Progenitor cell of endocrine pancreas (in vitro differentiated cells): ENCODE results near the gene ATM. TPM values are rescaled to one million over a fixed set of nuclear protein-coding genes. Genes with fewer than 3 reads are reported as not detected.

Source experiments
- DNase-seq: peaks from one replicate; pipeline ENCODE4 v3.0.0; 2021; ENCODE audit warnings: low spot score; ENCODE audit not compliant: unreplicated experiment
- H3K27ac Mint-ChIP-seq: 2 replicates; pipeline ENCODE4 v1.8.0; 2021; ENCODE audit warnings: mild to moderate bottlenecking, moderate library complexity, mixed read lengths
- H3K27me3 Mint-ChIP-seq: 2 replicates; pipeline ENCODE4 v1.8.0; 2021; ENCODE audit warnings: mixed read lengths
- H3K36me3 Mint-ChIP-seq: 2 replicates; pipeline ENCODE4 v1.8.0; 2022; ENCODE audit warnings: mixed read lengths; ENCODE audit not compliant: insufficient read depth
- H3K4me1 Mint-ChIP-seq: 2 replicates; pipeline ENCODE4 v1.8.0; 2021; ENCODE audit warnings: low read depth, mixed read lengths
- H3K4me3 Mint-ChIP-seq: 2 replicates; pipeline ENCODE4 v1.8.0; 2021; ENCODE audit warnings: low read depth, mild to moderate bottlenecking, moderate library complexity, mixed read lengths
- H3K9me3 Mint-ChIP-seq: 2 replicates; pipeline ENCODE4 v1.8.0; 2021; ENCODE audit warnings: low read depth, mixed read lengths
- total RNA-seq: library from RNA; stranded (reverse); gene quantifications from 2 replicates; pipeline ENCODE4 v1.2.1, GENCODE V29; 2021
- TF ChIP-seq, protein P1 (sequence below): fragments of 200-600 bp; sonication (generic); IDR thresholded peaks from one replicate; pipeline ENCODE4 v1.5.0; 2021; ENCODE audit warnings: antibody characterized with exemption, mild to moderate bottlenecking; ENCODE audit not compliant: unreplicated experiment

Gene ATM
- total RNA-seq, 1 donor from 2014 or later: 79.2 TPM

DNA sequence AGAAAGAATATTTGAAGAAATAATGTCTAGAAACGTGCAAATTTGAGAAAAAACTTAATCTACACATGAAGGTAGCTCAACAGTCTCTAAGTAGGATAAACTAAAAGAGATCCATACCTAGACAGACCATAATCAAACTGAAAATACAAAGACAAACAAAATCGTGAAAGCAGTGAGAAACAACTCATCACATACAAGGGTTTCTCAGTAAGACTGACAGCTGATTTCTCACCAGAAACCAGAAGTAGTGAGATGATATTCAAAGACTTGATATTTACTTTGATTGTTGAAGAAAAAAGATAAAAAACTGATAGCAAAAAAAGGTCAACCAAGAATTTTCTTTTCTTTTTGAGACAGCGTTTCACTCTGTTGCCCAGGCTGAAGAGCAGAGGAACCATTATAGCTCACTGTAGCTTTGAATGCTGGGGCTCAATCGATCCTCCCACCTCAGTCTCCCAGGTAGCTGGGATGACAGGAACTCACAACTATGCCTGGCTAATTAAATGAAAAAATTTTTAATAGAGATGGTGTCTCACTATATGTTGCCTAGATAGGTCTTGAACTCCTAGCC, 17.9 kb upstream of the ATM start:
- Mint-ChIP-seq H3K4me3 (no peak overlapping the region), H3K27me3 (no peaks in the 10 kb centered on the region), H3K4me1 (no peaks in the 10 kb centered on the region), H3K27ac (no peak overlapping the region), H3K36me3 (peaks cover 30% of the 10 kb centered on the region), H3K9me3 (peaks cover 6% of the 10 kb centered on the region)
- no peak for DNase-seq
- TF ChIP-seq, protein P1, sequence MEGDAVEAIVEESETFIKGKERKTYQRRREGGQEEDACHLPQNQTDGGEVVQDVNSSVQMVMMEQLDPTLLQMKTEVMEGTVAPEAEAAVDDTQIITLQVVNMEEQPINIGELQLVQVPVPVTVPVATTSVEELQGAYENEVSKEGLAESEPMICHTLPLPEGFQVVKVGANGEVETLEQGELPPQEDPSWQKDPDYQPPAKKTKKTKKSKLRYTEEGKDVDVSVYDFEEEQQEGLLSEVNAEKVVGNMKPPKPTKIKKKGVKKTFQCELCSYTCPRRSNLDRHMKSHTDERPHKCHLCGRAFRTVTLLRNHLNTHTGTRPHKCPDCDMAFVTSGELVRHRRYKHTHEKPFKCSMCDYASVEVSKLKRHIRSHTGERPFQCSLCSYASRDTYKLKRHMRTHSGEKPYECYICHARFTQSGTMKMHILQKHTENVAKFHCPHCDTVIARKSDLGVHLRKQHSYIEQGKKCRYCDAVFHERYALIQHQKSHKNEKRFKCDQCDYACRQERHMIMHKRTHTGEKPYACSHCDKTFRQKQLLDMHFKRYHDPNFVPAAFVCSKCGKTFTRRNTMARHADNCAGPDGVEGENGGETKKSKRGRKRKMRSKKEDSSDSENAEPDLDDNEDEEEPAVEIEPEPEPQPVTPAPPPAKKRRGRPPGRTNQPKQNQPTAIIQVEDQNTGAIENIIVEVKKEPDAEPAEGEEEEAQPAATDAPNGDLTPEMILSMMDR: no peak

DNA sequence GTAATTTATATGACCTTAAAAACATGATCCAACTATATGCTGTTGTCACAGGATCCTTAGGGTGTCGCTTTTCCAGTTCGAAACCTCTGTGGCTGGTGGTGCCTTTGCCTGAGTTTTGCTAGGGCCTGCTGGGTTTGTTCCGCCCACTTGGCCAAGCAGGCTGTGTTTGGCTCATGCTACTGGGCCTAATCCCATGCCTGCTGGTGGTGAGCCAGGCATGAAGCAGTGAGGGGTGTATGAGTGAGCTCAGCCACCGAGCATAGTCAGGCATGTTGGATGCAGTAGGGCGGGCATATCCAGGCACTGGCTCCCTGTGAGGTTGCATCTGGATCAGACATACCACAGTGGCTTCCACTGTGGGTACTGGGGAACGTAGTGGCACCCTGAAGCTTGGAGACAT, 16.7 kb upstream of the ATM start:
- peaks cover 37% of the 10 kb centered on the region for H3K36me3 Mint-ChIP-seq
- no peak for DNase-seq
- TF ChIP-seq, protein P1: no peak
- H3K9me3 Mint-ChIP-seq: peaks cover 6% of the 10 kb centered on the region
- H3K27ac Mint-ChIP-seq: no peak overlapping the region
- no peak overlapping the region for H3K4me3 Mint-ChIP-seq
- H3K4me1 Mint-ChIP-seq: no peaks in the 10 kb centered on the region
- no peaks in the 10 kb centered on the region for H3K27me3 Mint-ChIP-seq

DNA sequence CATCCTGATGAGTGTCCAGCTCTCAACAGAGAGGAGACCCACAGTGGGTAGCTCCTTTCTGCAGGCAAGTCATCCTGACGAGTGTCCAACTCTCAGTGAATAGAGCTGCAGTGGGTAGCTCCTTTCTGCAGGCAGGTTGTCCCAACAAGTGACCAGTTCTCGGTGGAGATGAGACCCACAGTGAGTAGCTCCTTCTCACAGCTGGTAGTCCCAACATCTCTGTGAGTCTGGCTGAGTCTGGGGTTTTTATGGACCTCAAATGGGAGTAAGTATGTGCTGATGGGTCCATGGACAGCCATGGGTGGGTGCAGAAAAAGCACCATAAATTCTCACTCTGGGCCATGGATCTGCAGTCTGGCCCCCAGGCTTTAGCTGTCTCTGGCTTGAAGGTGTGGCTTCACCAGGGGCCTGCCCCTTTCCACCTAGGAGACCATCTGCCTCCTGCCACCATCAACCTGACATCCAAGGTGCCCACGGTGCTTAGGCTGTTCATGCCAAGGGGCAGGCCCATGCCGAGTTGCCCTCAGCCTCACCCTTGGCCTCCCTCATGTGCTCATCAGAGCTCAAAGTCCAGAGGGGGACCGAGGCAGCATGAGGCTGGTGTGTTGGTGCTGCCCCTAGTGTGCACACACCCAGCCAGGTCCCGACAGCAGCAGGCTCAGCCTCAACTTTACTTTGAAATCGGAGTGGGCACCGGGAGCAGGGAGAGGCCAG, 15.7 kb upstream of the ATM start:
- H3K36me3 Mint-ChIP-seq: peaks cover 45% of the 10 kb centered on the region
- DNase-seq: no peak
- no peak overlapping the region for H3K27ac Mint-ChIP-seq
- H3K4me1 Mint-ChIP-seq: no peaks in the 10 kb centered on the region
- TF ChIP-seq, protein P1: no peak
- no peaks in the 10 kb centered on the region for H3K27me3 Mint-ChIP-seq
- peaks cover 6% of the 10 kb centered on the region for H3K9me3 Mint-ChIP-seq
- H3K4me3 Mint-ChIP-seq: no peak overlapping the region

DNA sequence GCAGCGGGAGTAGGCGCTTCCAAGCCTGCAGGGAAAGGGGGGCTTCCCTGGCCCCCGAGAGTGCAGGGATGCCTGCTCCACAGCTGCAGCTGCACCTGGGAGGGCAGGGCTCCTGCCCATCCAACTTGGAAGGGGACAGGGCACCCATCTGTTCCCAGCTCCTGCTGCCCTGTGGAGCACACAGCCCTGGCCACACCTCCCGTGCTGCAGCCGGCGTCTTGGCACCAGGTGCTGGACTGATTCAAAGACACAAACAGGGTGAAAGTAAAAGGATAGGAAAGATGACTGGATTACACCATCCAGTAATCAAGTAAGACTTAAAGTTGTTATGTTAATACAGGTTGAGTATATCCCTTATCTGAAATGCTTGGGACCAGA, 15.2 kb upstream of the ATM start:
- TF ChIP-seq, protein P1: no peak

DNA sequence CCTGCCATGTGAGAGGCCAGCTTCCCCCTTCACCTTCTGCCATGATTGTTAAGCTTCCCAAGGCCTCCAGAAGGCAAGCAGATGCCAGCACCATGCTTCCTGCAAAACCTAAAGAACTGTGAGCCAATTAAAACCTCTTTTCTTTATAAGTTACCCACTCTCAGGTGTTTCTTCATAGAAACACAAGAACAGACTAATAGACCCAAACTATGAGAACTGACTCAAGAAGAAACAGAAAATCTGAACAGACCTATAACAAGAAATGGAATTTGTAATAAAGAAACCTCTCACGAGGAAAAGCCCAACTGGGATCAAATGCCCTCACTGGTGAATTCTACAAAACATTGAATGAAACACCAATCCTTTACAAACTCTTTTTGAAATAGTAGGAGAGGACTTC, 12.4 kb upstream of the ATM start:
- Mint-ChIP-seq H3K4me1 (peaks cover 5% of the 10 kb centered on the region), H3K9me3 (no peaks in the 10 kb centered on the region), H3K27me3 (no peaks in the 10 kb centered on the region), H3K4me3 (no peak overlapping the region), H3K27ac (no peak overlapping the region), H3K36me3 (peaks cover 40% of the 10 kb centered on the region)
- TF ChIP-seq, protein P1: no peak
- DNase-seq: no peak

More for the DNA sequence above, 15.2 kb upstream of the ATM start:
- H3K9me3 Mint-ChIP-seq: peaks cover 6% of the 10 kb centered on the region
- H3K4me3 Mint-ChIP-seq: no peak overlapping the region
- H3K4me1 Mint-ChIP-seq: no peaks in the 10 kb centered on the region
- no peak for DNase-seq
- H3K36me3 Mint-ChIP-seq: peaks cover 47% of the 10 kb centered on the region
- no peak overlapping the region for H3K27ac Mint-ChIP-seq
- no peaks in the 10 kb centered on the region for H3K27me3 Mint-ChIP-seq
